ENCODE measurements around the gene PRR5. TPM values are rescaled to one million over a fixed set of nuclear protein-coding genes. Genes with fewer than 3 reads are reported as not detected.
A peak's percentile ranks its signal among the peaks of the same experiment; 100 is the strongest.

Gene PRR5
- total RNA-seq, 1 donor from 2014 or later: 4.0 TPM

DNA sequence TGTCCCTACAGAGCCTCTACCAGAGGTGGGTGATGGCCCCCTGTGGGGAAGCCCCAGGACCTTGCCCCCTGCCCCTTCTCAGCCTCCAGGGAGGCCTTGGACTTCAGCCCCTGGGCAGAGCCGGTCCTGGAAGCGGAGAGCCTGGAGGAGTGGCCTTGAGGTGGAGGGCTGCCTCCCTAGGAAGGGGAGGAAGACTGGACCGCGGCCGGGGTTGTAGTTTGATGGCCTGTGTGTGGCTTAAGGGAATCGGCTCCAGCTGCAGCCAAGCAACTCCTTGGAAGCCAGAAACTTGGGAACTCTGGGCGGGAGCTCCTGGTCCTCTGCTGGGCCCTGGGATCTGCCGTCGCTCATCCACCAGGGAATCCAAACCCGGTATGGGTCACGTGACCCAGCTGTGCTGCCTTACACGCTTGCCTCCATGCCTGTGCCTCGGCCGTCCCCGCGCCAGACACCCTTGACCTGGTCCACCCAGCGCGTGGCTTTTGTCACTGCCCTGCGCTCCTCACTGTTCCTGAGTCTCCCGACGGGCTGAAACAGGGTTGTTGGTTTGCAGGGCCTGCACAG, 26.8 kb downstream of the PRR5 start:
- H3K79me2 ChIP-seq (ENCODE audit: low read depth): no peaks in the 10 kb centered on the region
- Mint-ChIP-seq H3K36me3 (no peaks in the 10 kb centered on the region), H3K27ac (peak overlapping the region; percentile 79), H3K4me1 (peaks cover 17% of the 10 kb centered on the region), H3K4me3 (no peak overlapping the region), H3K27me3 (ENCODE audit: insufficient read depth, low read depth) (peaks cover 3% of the 10 kb centered on the region), H3K9me3 (no peaks in the 10 kb centered on the region)
- no peaks in the 10 kb centered on the region for H3K27me3 ChIP-seq
- no peak overlapping the region for H3K27ac ChIP-seq
- no peak overlapping the region for H3K4me3 ChIP-seq
- H3K36me3 ChIP-seq: no peaks in the 10 kb centered on the region
- H3K4me2 ChIP-seq: no peak overlapping the region
- no peak overlapping the region for H2AFZ ChIP-seq (replicated peaks)
- H3F3A ChIP-seq (ENCODE audit: low read depth): peaks cover 15% of the 10 kb centered on the region
- no peaks in the 10 kb centered on the region for H3K4me1 ChIP-seq
- TF ChIP-seq, protein P1, sequence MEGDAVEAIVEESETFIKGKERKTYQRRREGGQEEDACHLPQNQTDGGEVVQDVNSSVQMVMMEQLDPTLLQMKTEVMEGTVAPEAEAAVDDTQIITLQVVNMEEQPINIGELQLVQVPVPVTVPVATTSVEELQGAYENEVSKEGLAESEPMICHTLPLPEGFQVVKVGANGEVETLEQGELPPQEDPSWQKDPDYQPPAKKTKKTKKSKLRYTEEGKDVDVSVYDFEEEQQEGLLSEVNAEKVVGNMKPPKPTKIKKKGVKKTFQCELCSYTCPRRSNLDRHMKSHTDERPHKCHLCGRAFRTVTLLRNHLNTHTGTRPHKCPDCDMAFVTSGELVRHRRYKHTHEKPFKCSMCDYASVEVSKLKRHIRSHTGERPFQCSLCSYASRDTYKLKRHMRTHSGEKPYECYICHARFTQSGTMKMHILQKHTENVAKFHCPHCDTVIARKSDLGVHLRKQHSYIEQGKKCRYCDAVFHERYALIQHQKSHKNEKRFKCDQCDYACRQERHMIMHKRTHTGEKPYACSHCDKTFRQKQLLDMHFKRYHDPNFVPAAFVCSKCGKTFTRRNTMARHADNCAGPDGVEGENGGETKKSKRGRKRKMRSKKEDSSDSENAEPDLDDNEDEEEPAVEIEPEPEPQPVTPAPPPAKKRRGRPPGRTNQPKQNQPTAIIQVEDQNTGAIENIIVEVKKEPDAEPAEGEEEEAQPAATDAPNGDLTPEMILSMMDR (IDR thresholded peaks at IDR 0.05): no peak
- TF ChIP-seq EZH2phosphoT487 (IDR thresholded peaks at IDR 0.05): no peak
- TF ChIP-seq EZH2 (IDR thresholded peaks at IDR 0.05): no peak
- no peak for DNase-seq (ENCODE audit: low spot score)
- H3K9ac ChIP-seq: no peak overlapping the region
- H3K9me3 ChIP-seq (ENCODE audit: low read depth): no peaks in the 10 kb centered on the region
- no peaks in the 10 kb centered on the region for H4K20me1 ChIP-seq (ENCODE audit: low read depth)

DNA sequence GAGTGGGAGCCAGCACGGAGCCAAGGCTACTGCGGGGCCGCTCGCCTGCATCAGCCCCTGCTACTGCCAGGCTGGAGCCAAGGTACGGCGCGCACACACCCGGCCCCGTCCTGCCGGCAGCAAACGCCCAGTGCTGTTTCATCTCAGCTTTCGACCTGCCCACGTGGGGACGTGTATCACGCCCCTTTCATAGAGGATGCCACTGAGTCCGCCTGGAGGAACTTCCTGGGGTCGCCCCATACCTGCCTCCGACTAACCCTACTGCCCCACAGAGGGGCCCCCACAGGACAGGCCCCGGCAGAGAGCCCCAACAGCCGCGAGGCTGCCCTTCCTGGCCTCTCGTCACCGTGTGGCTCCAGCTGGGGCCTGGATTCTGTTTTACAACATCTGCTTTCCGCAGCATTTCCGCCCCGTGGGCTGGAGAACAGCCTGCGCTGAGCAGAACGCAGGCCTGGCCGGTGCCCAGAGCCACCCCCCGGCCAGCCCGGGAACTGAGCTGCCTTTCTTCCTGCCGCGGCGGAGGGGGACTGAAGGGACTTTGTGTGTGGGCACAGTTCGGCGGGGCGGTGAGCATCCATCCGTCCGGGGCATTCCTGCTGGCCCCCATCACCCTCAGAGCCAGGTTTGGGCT, 27.5 kb downstream of the PRR5 start:
- no peak for DNase-seq (ENCODE audit: low spot score)
- H3K9me3 Mint-ChIP-seq: no peaks in the 10 kb centered on the region
- no peak overlapping the region for H3K9ac ChIP-seq
- H3K4me3 ChIP-seq: no peak overlapping the region
- H3K36me3 Mint-ChIP-seq: no peaks in the 10 kb centered on the region
- H3K27ac Mint-ChIP-seq: no peak overlapping the region
- TF ChIP-seq, protein P1 (IDR thresholded peaks at IDR 0.05): no peak
- TF ChIP-seq EZH2phosphoT487 (IDR thresholded peaks at IDR 0.05): no peak
- TF ChIP-seq EZH2 (IDR thresholded peaks at IDR 0.05): no peak
- H2AFZ ChIP-seq (replicated peaks): no peak overlapping the region
- no peak overlapping the region for H3K27ac ChIP-seq
- no peaks in the 10 kb centered on the region for H3K79me2 ChIP-seq (ENCODE audit: low read depth)
- peaks cover 15% of the 10 kb centered on the region for H3F3A ChIP-seq (ENCODE audit: low read depth)
- peaks cover 14% of the 10 kb centered on the region for H3K4me1 Mint-ChIP-seq
- no peaks in the 10 kb centered on the region for H3K27me3 ChIP-seq
- no peaks in the 10 kb centered on the region for H3K36me3 ChIP-seq
- no peak overlapping the region for H3K4me3 Mint-ChIP-seq
- H3K4me2 ChIP-seq: no peak overlapping the region
- no peaks in the 10 kb centered on the region for H3K4me1 ChIP-seq
- no peaks in the 10 kb centered on the region for H3K9me3 ChIP-seq (ENCODE audit: low read depth)
- H3K27me3 Mint-ChIP-seq (ENCODE audit: insufficient read depth, low read depth): peaks cover 3% of the 10 kb centered on the region
- peaks cover 3% of the 10 kb centered on the region for H4K20me1 ChIP-seq (ENCODE audit: low read depth)

DNA sequence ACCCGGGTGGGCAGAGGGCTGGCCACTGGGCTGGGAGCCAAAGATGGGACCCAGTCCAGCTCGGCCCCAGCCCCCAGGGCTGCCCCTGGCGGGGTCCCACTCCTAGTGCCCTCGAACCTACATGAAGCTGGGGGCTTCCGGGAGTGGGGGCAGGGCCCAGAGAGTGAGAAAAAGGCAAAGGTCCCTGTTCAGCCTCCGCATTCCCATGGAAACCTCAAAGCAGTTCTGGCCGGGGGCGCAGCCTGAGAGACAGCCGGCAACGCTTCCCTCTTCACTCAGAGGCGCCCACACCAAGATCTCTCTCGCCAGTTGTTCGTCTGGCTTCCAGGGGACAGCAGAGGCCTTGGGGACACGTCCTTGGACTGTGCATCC, 28.0 kb downstream of the PRR5 start:
- no peak overlapping the region for H2AFZ ChIP-seq (replicated peaks)
- no peak overlapping the region for H3K27ac ChIP-seq
- no peaks in the 10 kb centered on the region for H3K9me3 Mint-ChIP-seq
- H3F3A ChIP-seq (ENCODE audit: low read depth): peaks cover 15% of the 10 kb centered on the region
- no peaks in the 10 kb centered on the region for H3K36me3 ChIP-seq
- H3K4me2 ChIP-seq: no peak overlapping the region
- TF ChIP-seq EZH2 (IDR thresholded peaks at IDR 0.05) (no peak), EZH2phosphoT487 (IDR thresholded peaks at IDR 0.05) (no peak)
- TF ChIP-seq, protein P1 (IDR thresholded peaks at IDR 0.05): no peak
- no peak overlapping the region for H3K9ac ChIP-seq
- H3K79me2 ChIP-seq (ENCODE audit: low read depth): no peaks in the 10 kb centered on the region
- no peaks in the 10 kb centered on the region for H3K4me1 ChIP-seq
- H3K9me3 ChIP-seq (ENCODE audit: low read depth): no peaks in the 10 kb centered on the region
- DNase-seq (ENCODE audit: low spot score): no peak
- peaks cover 3% of the 10 kb centered on the region for H3K27me3 Mint-ChIP-seq (ENCODE audit: insufficient read depth, low read depth)
- no peaks in the 10 kb centered on the region for H3K36me3 Mint-ChIP-seq
- H3K27me3 ChIP-seq: no peaks in the 10 kb centered on the region
- H4K20me1 ChIP-seq (ENCODE audit: low read depth): peaks cover 3% of the 10 kb centered on the region
- peaks cover 13% of the 10 kb centered on the region for H3K4me1 Mint-ChIP-seq
- H3K27ac Mint-ChIP-seq: no peak overlapping the region
- no peak overlapping the region for H3K4me3 ChIP-seq
- no peak overlapping the region for H3K4me3 Mint-ChIP-seq
